ENCODE measurements around the gene NRG3.

Gene NRG3

GRCh38 chr10:82394987-82395386 lies 520.0 kb downstream of the NRG3 start:
- no peak for ATAC-seq

GRCh38 chr10:82396886-82397285 lies 521.9 kb downstream of the NRG3 start:
- no peak for ATAC-seq

GRCh38 chr10:82397854-82398253 lies 522.9 kb downstream of the NRG3 start:
- ATAC-seq = no peak

- no peak for ATAC-seq
These were observed 524.9 kb downstream of the NRG3 start for GRCh38 chr10:82399850-82400249.

- no peak for ATAC-seq
These were observed 525.8 kb downstream of the NRG3 start for GRCh38 chr10:82400841-82401240.

- ATAC-seq = no peak
These were observed 528.0 kb downstream of the NRG3 start for GRCh38 chr10:82402906-82403401.

- no peak for ATAC-seq
These were observed 534.7 kb downstream of the NRG3 start for GRCh38 chr10:82409671-82410070.

- no peak for ATAC-seq
These were observed 536.4 kb downstream of the NRG3 start for GRCh38 chr10:82411416-82411815.

GRCh38 chr10:82420001-82420400 lies 545.0 kb downstream of the NRG3 start:
- no peak for ATAC-seq

- ATAC-seq = no peak
These were observed 554.3 kb downstream of the NRG3 start for GRCh38 chr10:82429302-82429701.

- no peak for ATAC-seq
These were observed 563.3 kb downstream of the NRG3 start for GRCh38 chr10:82438277-82438676.

GRCh38 chr10:82440775-82441174 lies 565.8 kb downstream of the NRG3 start:
- ATAC-seq = no peak

- ATAC-seq = no peak
These were observed 577.1 kb downstream of the NRG3 start for GRCh38 chr10:82452046-82452445.

GRCh38 chr10:82452676-82453075 lies 577.7 kb downstream of the NRG3 start:
- no peak for ATAC-seq

GRCh38 chr10:82453678-82454293 lies 578.8 kb downstream of the NRG3 start:
- no peak for ATAC-seq

- ATAC-seq = no peak
These were observed 588.0 kb downstream of the NRG3 start for GRCh38 chr10:82462910-82463551.

- ATAC-seq = no peak
These were observed 588.6 kb downstream of the NRG3 start for GRCh38 chr10:82463614-82464013.

GRCh38 chr10:82464191-82464818 lies 589.3 kb downstream of the NRG3 start:
- ATAC-seq = no peak

- ATAC-seq = no peak
These were observed 590.0 kb downstream of the NRG3 start for GRCh38 chr10:82464966-82465365.

- ATAC-seq = no peak
These were observed 593.5 kb downstream of the NRG3 start for GRCh38 chr10:82468453-82468852.

GRCh38 chr10:82472406-82473335 lies 597.7 kb downstream of the NRG3 start:
- ATAC-seq = no peak

GRCh38 chr10:82477776-82478175 lies 602.8 kb downstream of the NRG3 start:
- ATAC-seq = no peak

- ATAC-seq = no peak
These were observed 617.7 kb downstream of the NRG3 start for GRCh38 chr10:82492647-82493046.

Measured in activated CD4-positive, CD25-positive, alpha-beta regulatory T cell treated with anti-CD3 and anti-CD28 coated beads, Interleukin-2, amount 50 U/mL, for 24 hours (primary cell).